GM21786 (cell line): Measurements from ENCODE around the gene HOXD11.

Experiments used
- ATAC-seq: cut with Tn5 transposase; IDR thresholded peaks from one replicate; pipeline ENCODE4 v1.9.1; 2021; ENCODE audit not compliant: unreplicated experiment

The HOXD11 gene

DNA sequence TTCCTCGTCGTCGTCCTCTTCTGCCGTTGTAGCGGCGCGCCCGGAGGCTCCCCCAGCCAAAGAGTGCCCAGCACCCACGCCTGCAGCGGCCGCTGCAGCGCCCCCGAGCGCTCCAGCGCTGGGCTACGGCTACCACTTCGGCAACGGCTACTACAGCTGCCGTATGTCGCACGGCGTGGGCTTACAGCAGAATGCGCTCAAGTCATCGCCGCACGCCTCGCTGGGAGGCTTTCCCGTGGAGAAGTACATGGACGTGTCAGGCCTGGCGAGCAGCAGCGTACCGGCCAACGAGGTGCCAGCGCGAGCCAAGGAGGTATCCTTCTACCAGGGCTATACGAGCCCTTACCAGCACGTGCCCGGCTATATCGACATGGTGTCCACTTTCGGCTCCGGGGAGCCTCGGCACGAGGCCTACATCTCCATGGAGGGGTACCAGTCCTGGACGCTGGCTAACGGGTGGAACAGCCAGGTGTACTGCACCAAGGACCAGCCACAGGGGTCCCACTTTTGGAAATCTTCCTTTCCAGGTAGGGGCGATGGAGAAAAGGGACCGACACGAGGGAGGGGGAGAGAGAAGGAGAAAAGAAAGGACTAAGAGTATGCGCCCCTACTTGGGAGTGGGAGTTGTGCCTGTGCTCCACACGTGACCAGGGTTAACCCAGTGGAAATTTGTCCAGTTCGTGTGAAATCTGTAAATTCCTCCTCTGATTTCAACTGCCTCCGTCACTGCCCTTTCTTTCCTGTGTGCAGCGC lies 13.8 kb upstream of the HOXD11 start:
- ATAC-seq: no peak

DNA sequence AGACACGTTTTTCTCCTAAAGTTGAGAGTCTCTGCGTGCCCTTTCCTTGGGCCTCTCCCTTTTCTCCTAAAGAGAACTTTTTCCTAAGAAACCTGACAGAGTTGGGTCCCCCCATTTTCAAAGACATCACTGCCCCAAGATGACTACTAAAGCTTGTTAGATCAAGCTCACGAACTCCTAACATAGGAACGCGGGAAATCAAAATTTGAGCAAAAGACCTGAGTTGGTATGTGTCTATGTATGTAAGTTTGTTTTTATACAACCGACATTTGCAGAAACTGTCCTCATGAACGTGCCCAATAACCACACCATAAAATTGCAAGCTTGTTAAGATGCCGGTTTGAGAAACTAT lies 13.2 kb upstream of the HOXD11 start:
- ATAC-seq: no peak

GRCh38 chr2:176094349-176094748 lies 12.7 kb upstream of the HOXD11 start:
- ATAC-seq: no peak

DNA sequence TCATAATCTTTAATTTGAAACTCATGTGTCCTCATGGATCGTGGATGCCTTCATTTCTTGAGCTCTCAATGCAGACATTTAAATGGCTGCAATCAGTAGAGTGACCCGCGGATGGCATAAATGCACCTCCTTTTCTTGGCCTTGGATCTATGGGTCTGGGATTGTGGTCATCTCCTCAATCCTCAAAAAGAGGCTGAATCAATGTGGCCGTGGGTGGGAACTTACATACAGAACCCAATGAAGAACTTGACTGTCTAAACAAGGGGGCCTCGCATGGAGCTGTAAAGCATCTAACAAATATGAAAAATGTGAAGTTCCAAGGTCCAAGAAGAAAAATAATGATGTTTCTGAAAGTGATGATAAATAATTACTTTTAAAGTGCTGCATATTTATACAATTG lies 11.7 kb upstream of the HOXD11 start:
- no peak for ATAC-seq

GRCh38 chr2:176096243-176096985 lies 10.7 kb upstream of the HOXD11 start:
- ATAC-seq: no peak

- ATAC-seq: peak; percentile 92
Observed at GRCh38 chr2:176096986-176097819, 9.9 kb upstream of the HOXD11 start.

DNA sequence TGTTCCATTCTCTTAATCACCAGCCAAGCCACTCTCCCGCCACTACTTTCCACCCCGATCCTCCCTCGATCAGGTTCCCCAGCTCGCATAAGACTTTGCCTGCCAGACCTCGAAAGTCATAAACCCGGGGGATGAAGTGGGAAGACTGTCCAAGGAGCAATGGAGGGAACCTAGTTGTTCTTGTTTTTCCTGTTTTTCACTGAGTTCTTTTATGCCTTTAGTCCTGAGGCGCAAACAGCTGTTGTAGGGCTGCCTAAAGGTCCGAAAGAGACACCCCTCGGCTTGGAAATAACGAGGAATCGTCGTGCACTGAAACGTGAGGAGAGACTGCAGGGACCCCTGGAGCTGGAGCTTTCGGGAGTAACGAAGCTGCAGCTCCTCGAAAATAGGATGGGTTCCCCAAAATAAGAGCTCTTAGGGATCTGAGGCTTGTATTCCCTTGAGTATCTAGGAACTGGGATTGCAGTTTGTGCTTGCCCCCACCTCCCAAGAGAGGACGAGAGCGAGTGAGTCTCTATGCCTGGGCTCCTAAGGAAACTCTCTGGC lies 9.2 kb upstream of the HOXD11 start:
- ATAC-seq: no peak

DNA sequence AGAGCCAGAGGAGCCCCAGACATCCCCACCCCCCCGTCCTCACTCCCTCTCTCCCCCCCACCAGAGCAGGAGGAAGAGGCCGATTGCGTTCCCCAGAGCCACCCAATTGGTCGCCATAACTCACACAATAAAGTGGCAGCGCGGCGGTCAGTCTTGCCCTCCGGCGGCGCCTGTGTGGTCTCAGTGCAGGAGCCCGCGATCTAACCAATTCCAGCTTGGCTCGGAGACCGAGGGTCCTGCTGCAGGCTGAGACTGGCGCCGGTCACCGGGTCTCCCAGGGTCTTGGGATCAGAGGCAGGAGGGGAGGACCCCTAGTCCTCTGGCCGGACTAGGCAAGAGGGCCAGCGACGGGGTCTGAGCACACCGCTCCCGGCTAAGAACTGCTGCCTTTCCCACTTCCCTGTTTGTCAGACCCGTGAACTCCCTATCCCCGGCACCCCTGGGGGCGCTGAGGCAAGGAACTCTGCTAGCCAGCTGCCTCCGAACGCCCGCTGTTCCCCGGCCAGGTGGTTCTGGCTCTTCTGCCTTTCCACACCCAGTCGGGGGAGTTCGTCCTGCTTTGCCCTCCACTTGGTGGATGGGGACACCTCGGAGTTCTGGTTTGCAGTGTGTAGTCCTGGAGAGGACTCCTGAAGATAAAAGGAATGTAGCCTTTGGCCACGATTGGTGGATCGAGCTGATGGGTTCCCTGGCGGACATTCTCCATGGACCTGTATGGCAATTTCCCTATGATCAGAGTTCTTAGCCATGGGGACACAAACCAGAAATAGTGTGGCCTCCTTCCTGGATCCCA lies 8.5 kb upstream of the HOXD11 start:
- no peak for ATAC-seq

- no peak for ATAC-seq
Observed at GRCh38 chr2:176099159-176099727, 7.8 kb upstream of the HOXD11 start.

DNA sequence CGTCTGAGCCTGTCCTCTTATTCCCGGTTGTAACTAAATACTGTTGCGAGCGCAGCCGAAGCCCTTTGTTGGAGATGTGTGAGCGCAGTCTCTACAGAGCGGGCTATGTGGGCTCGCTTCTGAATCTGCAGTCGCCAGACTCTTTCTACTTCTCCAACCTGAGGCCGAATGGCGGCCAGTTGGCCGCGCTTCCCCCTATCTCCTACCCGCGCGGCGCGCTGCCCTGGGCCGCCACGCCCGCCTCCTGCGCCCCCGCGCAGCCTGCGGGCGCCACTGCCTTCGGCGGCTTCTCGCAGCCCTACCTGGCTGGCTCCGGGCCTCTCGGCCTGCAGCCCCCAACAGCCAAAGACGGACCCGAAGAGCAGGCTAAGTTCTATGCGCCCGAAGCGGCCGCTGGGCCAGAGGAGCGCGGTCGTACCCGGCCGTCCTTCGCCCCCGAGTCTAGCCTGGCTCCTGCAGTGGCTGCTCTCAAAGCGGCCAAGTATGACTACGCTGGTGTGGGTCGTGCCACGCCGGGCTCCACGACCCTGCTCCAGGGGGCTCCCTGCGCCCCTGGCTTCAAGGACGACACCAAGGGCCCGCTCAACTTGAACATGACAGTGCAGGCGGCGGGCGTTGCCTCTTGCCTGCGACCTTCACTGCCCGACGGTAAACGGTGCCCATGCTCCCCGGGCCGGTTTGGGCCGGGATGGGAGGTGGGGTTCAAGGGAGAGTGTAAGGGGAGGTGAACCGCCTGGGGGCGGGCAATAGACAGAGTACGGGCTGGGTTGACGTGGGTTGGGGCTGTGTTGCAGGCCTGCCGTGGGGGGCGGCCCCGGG lies 7.1 kb upstream of the HOXD11 start, which contains the start of gene HOXD12:
Gene HOXD12, plus strand, starts transcription at position 68 of the 819 bp plus-strand sequence. Its CDS starts 7 bp downstream, at position 75.
- ATAC-seq: no peak

GRCh38 chr2:176100547-176101140 lies 6.4 kb upstream of the HOXD11 start:
- ATAC-seq: no peak

DNA sequence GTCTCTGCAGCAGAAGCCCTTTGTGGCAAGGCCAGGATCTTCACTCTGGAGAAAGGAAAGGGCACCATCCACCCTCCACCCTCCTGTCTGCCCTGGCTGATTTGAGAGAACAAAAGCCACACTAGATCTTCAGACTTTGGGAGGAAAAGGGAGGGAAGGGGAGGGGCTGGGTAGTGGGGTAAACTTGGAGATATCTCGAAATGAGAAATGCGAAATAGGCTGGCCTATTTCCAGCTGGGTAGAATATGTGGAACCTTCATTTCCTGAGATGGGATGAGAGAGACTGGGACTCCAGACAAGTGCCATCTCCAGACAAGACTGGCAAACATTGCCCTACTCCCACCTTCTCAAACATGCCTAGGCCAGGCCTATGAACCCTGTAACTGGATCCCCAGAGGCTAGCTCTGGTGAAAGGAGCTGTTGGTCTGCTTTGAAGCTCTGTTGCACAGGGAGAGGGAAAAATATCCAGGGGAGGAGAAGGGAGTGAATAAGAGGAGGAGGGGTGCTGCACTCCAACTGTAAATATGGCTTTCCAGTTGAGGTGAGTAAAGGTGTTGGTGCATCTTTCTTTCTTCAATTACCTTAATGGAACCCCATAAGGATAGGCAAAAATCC lies 5.8 kb upstream of the HOXD11 start:
- no peak for ATAC-seq

DNA sequence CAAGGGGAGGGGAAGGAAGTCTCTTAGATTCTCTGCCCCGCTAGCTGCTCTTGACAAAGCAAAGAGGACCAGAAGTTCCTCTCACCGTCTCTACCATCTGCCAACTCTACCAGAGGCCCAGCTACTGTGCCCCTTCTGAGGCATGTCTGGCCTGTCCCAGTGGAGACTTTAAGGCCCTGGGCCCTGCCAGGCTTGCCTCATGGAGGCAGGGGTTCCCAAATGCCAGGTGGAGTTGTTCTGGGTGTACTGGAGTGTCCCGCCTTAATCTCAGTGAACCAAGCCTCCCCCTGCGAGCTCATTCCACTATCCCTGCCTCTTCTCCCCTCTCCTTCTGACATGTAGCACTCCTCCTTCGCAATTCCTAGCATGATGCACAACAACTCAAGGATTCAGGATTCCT lies 5.2 kb upstream of the HOXD11 start:
- ATAC-seq: no peak

DNA sequence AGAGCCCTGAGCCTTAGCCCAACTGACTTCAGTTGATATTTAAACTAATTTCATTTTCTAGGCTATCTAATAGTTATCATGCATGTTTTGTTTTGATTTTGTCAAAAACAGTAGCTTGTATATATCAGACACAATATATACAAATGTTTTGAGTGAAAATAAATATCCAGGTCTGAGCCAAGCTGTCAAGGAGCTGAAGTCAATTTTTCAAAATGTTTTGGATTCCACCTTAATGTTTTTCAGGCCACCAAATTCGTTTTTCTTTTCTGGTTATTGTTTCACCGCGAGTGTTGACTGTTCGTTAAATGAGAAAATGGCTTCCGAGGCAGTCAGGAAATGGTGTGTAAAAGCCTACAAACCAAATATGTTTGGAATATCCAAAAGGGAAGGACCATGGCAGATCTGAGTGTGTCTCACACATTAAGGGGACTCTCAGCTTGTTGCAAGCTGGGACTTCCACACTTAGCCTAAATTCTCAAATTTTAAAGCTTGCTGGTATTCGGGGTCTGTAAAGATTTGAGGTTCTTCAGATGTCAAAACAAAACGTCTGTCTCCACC lies 4.7 kb upstream of the HOXD11 start:
- ATAC-seq: no peak

DNA sequence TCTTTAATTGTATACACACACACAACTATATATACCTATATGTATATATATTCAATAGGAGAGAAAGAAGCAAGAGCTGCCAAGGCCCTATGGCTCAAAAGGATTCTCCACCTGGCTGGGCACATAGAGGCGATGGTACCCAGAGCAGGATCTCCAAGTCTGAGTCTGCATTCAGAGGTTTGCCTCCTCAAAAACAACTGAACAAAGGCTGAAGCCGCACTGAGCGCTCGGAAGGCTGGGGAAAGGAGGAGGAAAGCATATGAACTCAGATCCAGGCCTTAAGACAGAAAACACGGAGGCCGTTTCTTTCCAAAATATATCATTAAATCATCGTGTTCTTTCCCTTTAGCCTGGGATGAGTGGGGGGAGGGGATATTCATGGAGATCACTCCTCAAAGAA lies 3.9 kb upstream of the HOXD11 start:
- no peak for ATAC-seq

GRCh38 chr2:176103742-176104315 lies 3.3 kb upstream of the HOXD11 start:
- no peak for ATAC-seq

DNA sequence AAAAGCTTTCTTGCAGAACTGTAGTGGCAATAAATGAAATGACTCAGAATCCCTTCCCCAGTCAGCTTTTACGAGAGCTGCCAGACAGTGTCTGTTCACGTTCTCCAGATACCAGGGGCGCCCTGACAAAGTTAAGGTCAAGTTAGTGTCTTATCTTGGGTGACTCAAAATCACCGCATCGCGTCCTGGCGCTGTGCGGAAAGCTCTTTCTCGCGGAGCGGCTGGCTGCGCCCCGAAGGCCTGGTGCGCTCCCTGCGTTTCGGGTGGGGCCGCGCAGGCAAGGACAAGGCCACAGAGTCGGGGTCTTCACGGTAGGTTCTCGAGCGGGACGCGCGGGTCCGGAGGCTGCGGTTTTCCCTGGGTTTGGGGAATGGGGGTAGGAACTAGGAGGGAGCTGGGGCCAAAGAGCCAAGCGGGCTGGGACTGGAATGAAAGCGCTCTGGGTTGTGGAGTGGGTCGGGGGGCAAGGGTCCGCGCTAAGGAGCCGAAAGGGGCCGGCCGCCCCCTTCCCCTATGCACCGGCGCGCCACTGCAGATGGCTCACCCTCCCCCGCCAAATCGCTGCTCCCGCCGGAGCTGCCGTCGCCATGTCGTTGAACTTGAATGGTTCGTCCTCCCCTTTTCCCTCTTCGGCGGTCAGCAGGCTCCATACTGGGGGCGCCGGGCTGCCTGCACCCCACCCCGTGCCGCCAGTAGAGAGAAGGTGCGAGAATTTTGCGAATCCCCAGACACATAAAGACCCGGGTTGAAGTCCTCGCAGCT lies 2.6 kb upstream of the HOXD11 start:
- no peak for ATAC-seq
